NB4 (cell line): ENCODE results near the gene MT1X.

Source experiments
- MAX ChIP-seq: IDR thresholded peaks from 2 replicates; pipeline ENCODE4 v1.6.1; 2011; ENCODE audit warnings: low read depth, low read length
- MYC ChIP-seq: IDR thresholded peaks from 2 replicates; pipeline ENCODE4 v1.6.1; 2011; ENCODE audit warnings: low read depth, low read length
- POLR2A ChIP-seq: IDR thresholded peaks from 2 replicates; pipeline ENCODE4 v1.6.1; 2011; ENCODE audit warnings: mild to moderate bottlenecking; ENCODE audit not compliant: insufficient read length; ENCODE audit errors: extremely low read depth
- TF ChIP-seq, protein P1 (sequence below): IDR thresholded peaks from one replicate; pipeline ENCODE4 v1.5.1; 2012; ENCODE audit warnings: low read depth, low read length

GRCh38 chr16:56686758-56687157, 4.5 kb downstream of the MT1X start:
- TF ChIP-seq POLR2A (no peak), MAX (no peak), MYC (no peak)
- TF ChIP-seq, protein P1, sequence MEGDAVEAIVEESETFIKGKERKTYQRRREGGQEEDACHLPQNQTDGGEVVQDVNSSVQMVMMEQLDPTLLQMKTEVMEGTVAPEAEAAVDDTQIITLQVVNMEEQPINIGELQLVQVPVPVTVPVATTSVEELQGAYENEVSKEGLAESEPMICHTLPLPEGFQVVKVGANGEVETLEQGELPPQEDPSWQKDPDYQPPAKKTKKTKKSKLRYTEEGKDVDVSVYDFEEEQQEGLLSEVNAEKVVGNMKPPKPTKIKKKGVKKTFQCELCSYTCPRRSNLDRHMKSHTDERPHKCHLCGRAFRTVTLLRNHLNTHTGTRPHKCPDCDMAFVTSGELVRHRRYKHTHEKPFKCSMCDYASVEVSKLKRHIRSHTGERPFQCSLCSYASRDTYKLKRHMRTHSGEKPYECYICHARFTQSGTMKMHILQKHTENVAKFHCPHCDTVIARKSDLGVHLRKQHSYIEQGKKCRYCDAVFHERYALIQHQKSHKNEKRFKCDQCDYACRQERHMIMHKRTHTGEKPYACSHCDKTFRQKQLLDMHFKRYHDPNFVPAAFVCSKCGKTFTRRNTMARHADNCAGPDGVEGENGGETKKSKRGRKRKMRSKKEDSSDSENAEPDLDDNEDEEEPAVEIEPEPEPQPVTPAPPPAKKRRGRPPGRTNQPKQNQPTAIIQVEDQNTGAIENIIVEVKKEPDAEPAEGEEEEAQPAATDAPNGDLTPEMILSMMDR, result no peak
